Erythroblast (primary cell): Measurements from ENCODE around the gene LRBA.
"Not testable (repeated sequence)": the region's sequence is repeated elsewhere in the genome, so short reads cannot be mapped to it uniquely, and the experiment has no call there.

Source experiments
- GATA1 ChIP-seq: IDR thresholded peaks from 2 replicates; pipeline ENCODE4 v1.6.1; 2011; ENCODE audit warnings: low read depth, mild to moderate bottlenecking, control low read depth, low read length, moderate library complexity
- POLR2A ChIP-seq: IDR thresholded peaks from 2 replicates; pipeline ENCODE4 v1.6.1; 2011; ENCODE audit warnings: mild to moderate bottlenecking, low read length

DNA sequence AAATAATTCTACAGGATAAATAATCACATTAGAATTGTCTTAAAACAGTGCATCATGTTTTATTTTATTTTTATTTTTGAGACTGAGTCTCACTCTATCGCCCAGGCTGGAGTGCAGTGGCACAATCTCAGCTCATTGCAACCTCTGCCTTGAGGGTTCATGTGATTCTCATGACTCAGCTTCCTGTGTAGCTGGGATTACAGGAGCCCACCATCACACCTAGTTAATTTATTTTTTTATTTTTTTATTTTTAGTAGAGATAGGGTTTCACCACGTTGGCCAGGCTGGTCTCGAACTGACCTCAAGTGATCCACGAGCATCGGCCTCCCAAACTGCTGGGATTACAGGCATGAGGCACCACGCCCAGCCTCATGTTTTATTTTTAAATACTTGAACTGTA, 353.5 kb downstream of the LRBA start:
- TF ChIP-seq POLR2A, GATA1: not testable (repeated sequence)
